AG04450 (cell line): ENCODE results near the gene RPS6KC1. TPM values are rescaled to one million over a fixed set of nuclear protein-coding genes. Genes with fewer than 3 reads are reported as not detected.

Experiments
- CTCF ChIA-PET: fragments of 300-600, 350-600 bp; formaldehyde crosslinking; extraction: SDS; loops from one replicate; lab custom pipeline; 2022; ENCODE audit warnings: antibody characterized with exemption, inconsistent platforms; lab: Charles Lee
- POLR2A ChIA-PET: fragments of 350-600 bp; formaldehyde crosslinking; extraction: SDS; loops from one replicate; lab custom pipeline; 2021; ENCODE audit warnings: antibody characterized with exemption, inconsistent platforms; lab: Yijun Ruan, JAX
- DNase-seq: peaks from one replicate; pipeline ENCODE4 v3.0.0-alpha.2; 2011; ENCODE audit warnings: low read depth, low spot score
- H3K27ac ChIP-seq: one replicate; pipeline ENCODE4 v1.5.1; 2012; ENCODE audit warnings: low read depth, low read length, control low read depth
- H3K27me3 ChIP-seq: one replicate; pipeline ENCODE4 v1.6.0; 2012; ENCODE audit warnings: low read length; ENCODE audit not compliant: control insufficient read depth, insufficient read depth
- H3K4me3 ChIP-seq: 2 replicates; pipeline ENCODE4 v1.5.1; 2011; ENCODE audit warnings: mild to moderate bottlenecking, low read depth, low read length, control low read depth
- H3K9me3 ChIP-seq: 2 replicates; pipeline ENCODE4 v1.5.1; 2012; ENCODE audit warnings: low read length; ENCODE audit not compliant: control insufficient read depth, insufficient read depth
- polyA plus RNA-seq: library from polyadenylated mRNA; depleted of rRNA; stranded (reverse); fragments of >200 nt; gene quantifications from 2 replicates; pipeline ENCODE4 v1.2.3, GENCODE V29; 2011
- TF ChIP-seq, protein P1 (sequence below): IDR thresholded peaks from 2 replicates; pipeline ENCODE4 v1.5.1; 2011; ENCODE audit warnings: low read depth, low read length, control low read depth, inconsistent platforms

RPS6KC1 gene
- polyA plus RNA-seq, 1 experiment = 25.3 TPM

GRCh38 chr1:213163278-213163711 is 112.3 kb downstream of the RPS6KC1 start:
- no peak overlapping the region for H3K4me3 ChIP-seq
- POLR2A ChIA-PET = no interaction called here
- no peaks in the 10 kb centered on the region for H3K9me3 ChIP-seq
- CTCF ChIA-PET = no interaction called here
- DNase-seq = no peak
- TF ChIP-seq, protein P1, sequence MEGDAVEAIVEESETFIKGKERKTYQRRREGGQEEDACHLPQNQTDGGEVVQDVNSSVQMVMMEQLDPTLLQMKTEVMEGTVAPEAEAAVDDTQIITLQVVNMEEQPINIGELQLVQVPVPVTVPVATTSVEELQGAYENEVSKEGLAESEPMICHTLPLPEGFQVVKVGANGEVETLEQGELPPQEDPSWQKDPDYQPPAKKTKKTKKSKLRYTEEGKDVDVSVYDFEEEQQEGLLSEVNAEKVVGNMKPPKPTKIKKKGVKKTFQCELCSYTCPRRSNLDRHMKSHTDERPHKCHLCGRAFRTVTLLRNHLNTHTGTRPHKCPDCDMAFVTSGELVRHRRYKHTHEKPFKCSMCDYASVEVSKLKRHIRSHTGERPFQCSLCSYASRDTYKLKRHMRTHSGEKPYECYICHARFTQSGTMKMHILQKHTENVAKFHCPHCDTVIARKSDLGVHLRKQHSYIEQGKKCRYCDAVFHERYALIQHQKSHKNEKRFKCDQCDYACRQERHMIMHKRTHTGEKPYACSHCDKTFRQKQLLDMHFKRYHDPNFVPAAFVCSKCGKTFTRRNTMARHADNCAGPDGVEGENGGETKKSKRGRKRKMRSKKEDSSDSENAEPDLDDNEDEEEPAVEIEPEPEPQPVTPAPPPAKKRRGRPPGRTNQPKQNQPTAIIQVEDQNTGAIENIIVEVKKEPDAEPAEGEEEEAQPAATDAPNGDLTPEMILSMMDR = no peak
- no peaks in the 10 kb centered on the region for H3K27me3 ChIP-seq
- H3K27ac ChIP-seq = no peak overlapping the region

GRCh38 chr1:213164561-213164960 is 113.5 kb downstream of the RPS6KC1 start:
- TF ChIP-seq, protein P1 = no peak
- H3K9me3 ChIP-seq = no peaks in the 10 kb centered on the region
- H3K27ac ChIP-seq = no peak overlapping the region
- H3K27me3 ChIP-seq = no peaks in the 10 kb centered on the region
- no peak for DNase-seq
- ChIA-PET POLR2A (no interaction called here), CTCF (no interaction called here)
- H3K4me3 ChIP-seq = no peak overlapping the region

- no peaks in the 10 kb centered on the region for H3K27me3 ChIP-seq
- DNase-seq = no peak
- no peak overlapping the region for H3K4me3 ChIP-seq
- H3K9me3 ChIP-seq = no peaks in the 10 kb centered on the region
- no peak overlapping the region for H3K27ac ChIP-seq
- ChIA-PET POLR2A (no interaction called here), CTCF (no interaction called here)
- TF ChIP-seq, protein P1 = no peak
Observed at GRCh38 chr1:213166852-213167251, 115.8 kb downstream of the RPS6KC1 start.

GRCh38 chr1:213171711-213172110 is 120.7 kb downstream of the RPS6KC1 start:
- ChIA-PET POLR2A (no interaction called here), CTCF (interaction anchor here (0.7 kb wide), 1 partner anchor 1741 kb away, joined by 4 read pairs; no protein-coding TSS in a partner anchor)
- no peaks in the 10 kb centered on the region for H3K9me3 ChIP-seq
- TF ChIP-seq, protein P1 = no peak
- no peaks in the 10 kb centered on the region for H3K27me3 ChIP-seq
- H3K27ac ChIP-seq = no peak overlapping the region
- no peak overlapping the region for H3K4me3 ChIP-seq
- no peak for DNase-seq

GRCh38 chr1:213176341-213176740 is 125.3 kb downstream of the RPS6KC1 start:
- ChIA-PET POLR2A (no interaction called here), CTCF (interaction anchor here (1.2 kb wide), 1 partner anchor 54 kb away, joined by 5 read pairs; no protein-coding TSS in a partner anchor)
- Histone ChIP-seq H3K4me3 (no peak overlapping the region), H3K27me3 (no peaks in the 10 kb centered on the region), H3K27ac (no peak overlapping the region), H3K9me3 (no peaks in the 10 kb centered on the region)
- TF ChIP-seq, protein P1 = no peak
- DNase-seq = no peak
